ENCODE data around the gene ASTN2. TPM values are rescaled to one million over a fixed set of nuclear protein-coding genes. Genes with fewer than 3 reads are reported as not detected.

Gene ASTN2
- total RNA-seq, 1 donor, result 5.6 TPM

GRCh38 chr9:116480700-116481099 lies 934.2 kb downstream of the ASTN2 start:
- H3K4me3 ChIP-seq (ENCODE audit: low read depth, low read length), result no peak overlapping the region
- TF ChIP-seq, protein P1, sequence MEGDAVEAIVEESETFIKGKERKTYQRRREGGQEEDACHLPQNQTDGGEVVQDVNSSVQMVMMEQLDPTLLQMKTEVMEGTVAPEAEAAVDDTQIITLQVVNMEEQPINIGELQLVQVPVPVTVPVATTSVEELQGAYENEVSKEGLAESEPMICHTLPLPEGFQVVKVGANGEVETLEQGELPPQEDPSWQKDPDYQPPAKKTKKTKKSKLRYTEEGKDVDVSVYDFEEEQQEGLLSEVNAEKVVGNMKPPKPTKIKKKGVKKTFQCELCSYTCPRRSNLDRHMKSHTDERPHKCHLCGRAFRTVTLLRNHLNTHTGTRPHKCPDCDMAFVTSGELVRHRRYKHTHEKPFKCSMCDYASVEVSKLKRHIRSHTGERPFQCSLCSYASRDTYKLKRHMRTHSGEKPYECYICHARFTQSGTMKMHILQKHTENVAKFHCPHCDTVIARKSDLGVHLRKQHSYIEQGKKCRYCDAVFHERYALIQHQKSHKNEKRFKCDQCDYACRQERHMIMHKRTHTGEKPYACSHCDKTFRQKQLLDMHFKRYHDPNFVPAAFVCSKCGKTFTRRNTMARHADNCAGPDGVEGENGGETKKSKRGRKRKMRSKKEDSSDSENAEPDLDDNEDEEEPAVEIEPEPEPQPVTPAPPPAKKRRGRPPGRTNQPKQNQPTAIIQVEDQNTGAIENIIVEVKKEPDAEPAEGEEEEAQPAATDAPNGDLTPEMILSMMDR (IDR thresholded peaks at IDR 0.05; ENCODE audit: insufficient read depth, low read length), result no peak

GRCh38 chr9:116479967-116480366 lies 934.9 kb downstream of the ASTN2 start:
- no peak for DNase-seq (ENCODE audit: low read depth)
- TF ChIP-seq, protein P1 (IDR thresholded peaks at IDR 0.05; ENCODE audit: insufficient read depth, low read length), result no peak
- no peak overlapping the region for H3K4me3 ChIP-seq (ENCODE audit: low read depth, low read length)

More at GRCh38 chr9:116480700-116481099, 934.2 kb downstream of the ASTN2 start:
- DNase-seq (ENCODE audit: low read depth), result no peak

- TF ChIP-seq, protein P1 (IDR thresholded peaks at IDR 0.05; ENCODE audit: insufficient read depth, low read length), result no peak
- DNase-seq (ENCODE audit: low read depth), result peak; percentile 25
- no peak overlapping the region for H3K4me3 ChIP-seq (ENCODE audit: low read depth, low read length)
Measured at GRCh38 chr9:116479056-116479544, 935.8 kb downstream of the ASTN2 start.

- H3K4me3 ChIP-seq (ENCODE audit: low read depth, low read length), result no peak overlapping the region
- TF ChIP-seq, protein P1 (IDR thresholded peaks at IDR 0.05; ENCODE audit: insufficient read depth, low read length), result no peak
- DNase-seq (ENCODE audit: low read depth), result no peak
Measured at GRCh38 chr9:116477584-116478141, 937.2 kb downstream of the ASTN2 start.

DNA sequence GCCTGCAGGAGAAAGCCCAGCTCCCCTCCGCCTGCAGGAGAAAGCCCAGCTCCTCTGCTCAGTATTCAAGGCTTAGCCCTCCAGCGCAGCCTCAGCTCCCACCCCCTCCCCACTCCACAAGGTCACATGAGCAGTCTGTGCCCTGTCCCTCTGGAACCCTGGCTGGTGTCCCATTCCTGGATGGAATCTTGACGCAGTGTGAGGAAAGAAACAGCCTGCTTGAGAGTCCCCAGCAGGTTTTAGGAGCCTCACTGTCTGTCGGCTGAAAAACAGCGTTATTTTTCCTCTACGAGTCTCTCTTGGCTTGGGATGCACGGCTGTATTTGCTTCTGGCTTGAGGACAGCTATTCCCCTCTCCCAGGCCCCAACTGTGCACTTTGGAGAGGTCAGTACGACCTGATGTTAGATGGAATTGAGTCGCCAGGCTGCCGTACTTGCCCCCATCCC lies 937.9 kb downstream of the ASTN2 start:
- no peak overlapping the region for H3K4me3 ChIP-seq (ENCODE audit: low read depth, low read length)
- TF ChIP-seq, protein P1 (IDR thresholded peaks at IDR 0.05; ENCODE audit: insufficient read depth, low read length), result no peak
- peak; percentile 12 for DNase-seq (ENCODE audit: low read depth)

GRCh38 chr9:116476002-116476401 lies 938.9 kb downstream of the ASTN2 start:
- no peak overlapping the region for H3K4me3 ChIP-seq (ENCODE audit: low read depth, low read length)

More at GRCh38 chr9:116476002-116476401, 938.9 kb downstream of the ASTN2 start:
- DNase-seq (ENCODE audit: low read depth), result no peak
- TF ChIP-seq, protein P1 (IDR thresholded peaks at IDR 0.05; ENCODE audit: insufficient read depth, low read length), result no peak

Measured in fibroblast of the aortic adventitia (primary cell).